Liver (tissue), 9 donors: Measurements from ENCODE around the gene FAM234B. TPM values are rescaled to one million over a fixed set of nuclear protein-coding genes. Genes with fewer than 3 reads are reported as not detected.
A peak's percentile ranks its signal among the peaks of the same experiment; 100 is the strongest.

Experiments
- DNase-seq: peaks from one replicate; pipeline ENCODE4 v3.0.0-alpha.2; 2017; ENCODE audit warnings: low spot score
- H3K27ac ChIP-seq, 2 donors: one replicate each; pipeline ENCODE4 v1.7.0; 2013; ENCODE audit warnings: inconsistent platforms in 2 of 2, low read length in 2 of 2, control low read depth in 1 of 2, low read depth in 1 of 2, mild to moderate bottlenecking in 1 of 2
- H3K27me3 ChIP-seq, 4 donors: one replicate each; pipeline versions ENCODE4 v1.6.1 to v1.7.0; 2013; ENCODE audit warnings: low read length in 3 of 4, inconsistent platforms in 1 of 4, mild to moderate bottlenecking in 1 of 4, moderate library complexity in 1 of 4; ENCODE audit not compliant: control insufficient read depth in 4 of 4, insufficient read depth in 4 of 4
- H3K36me3 ChIP-seq, 4 donors: one replicate each; pipeline versions ENCODE4 v1.6.1 to v1.7.0; 2013; ENCODE audit warnings: low read length in 3 of 4, mild to moderate bottlenecking in 3 of 4, low read depth in 1 of 4, moderate library complexity in 1 of 4; ENCODE audit not compliant: control insufficient read depth in 4 of 4, insufficient read depth in 3 of 4
- H3K4me1 ChIP-seq, 4 donors: one replicate each; pipeline versions ENCODE4 v1.6.1 to v1.7.0; 2013; ENCODE audit warnings: low read length in 3 of 4, mild to moderate bottlenecking in 3 of 4, moderate library complexity in 1 of 4; ENCODE audit not compliant: control insufficient read depth in 4 of 4, insufficient read depth in 4 of 4
- H3K4me3 ChIP-seq, 3 donors: one replicate each; pipeline versions ENCODE4 v1.6.1 to v1.7.0; 2013; ENCODE audit warnings: low read length in 3 of 3, control low read depth in 1 of 3, low read depth in 1 of 3, mild to moderate bottlenecking in 1 of 3
- H3K9ac ChIP-seq, 2 donors: one replicate each; pipeline ENCODE4 v1.7.0; 2013; ENCODE audit warnings: low read length in 2 of 2, mild to moderate bottlenecking in 2 of 2, moderate library complexity in 2 of 2, control low read depth in 1 of 2, low read depth in 1 of 2
- H3K9me3 ChIP-seq, 4 donors: one replicate each; pipeline versions ENCODE4 v1.6.1 to v1.7.0; 2013; ENCODE audit warnings: low read length in 3 of 4; ENCODE audit not compliant: control insufficient read depth in 4 of 4
- ATF3 ChIP-seq: IDR thresholded peaks from 2 replicates; pipeline ENCODE4 v1.6.1; 2016; ENCODE audit warnings: antibody characterized with exemption
- CTCF ChIP-seq: fragments of 150-350 bp; IDR thresholded peaks from 2 replicates; pipeline ENCODE4 v1.5.1; 2017; ENCODE audit warnings: improper control_type of control experiment, low read depth, low read length; ENCODE audit not compliant: missing input control
- EGR1 ChIP-seq, 2 donors: IDR thresholded peaks; 2 replicates each; pipeline ENCODE4 v1.6.1; 2016 to 2018; ENCODE audit warnings: antibody characterized with exemption in 2 of 2, low read depth in 2 of 2
- FOXA1 ChIP-seq: IDR thresholded peaks from 2 replicates; pipeline ENCODE4 v1.6.1; 2016; ENCODE audit warnings: antibody characterized with exemption
- FOXA2 ChIP-seq: IDR thresholded peaks from 2 replicates; pipeline ENCODE4 v1.6.1; 2016; ENCODE audit warnings: antibody characterized with exemption
- GABPA ChIP-seq, 2 donors: IDR thresholded peaks in 1 of 2; conservative IDR thresholded peaks in 1 of 2; 2 replicates each; pipeline ENCODE4 v1.6.1; 2016; ENCODE audit warnings: antibody characterized with exemption in 2 of 2, mild to moderate bottlenecking in 1 of 2, moderate library complexity in 1 of 2
- HNF4A ChIP-seq, 2 donors: conservative IDR thresholded peaks; 2 replicates each; pipeline ENCODE4 v1.6.1; 2016; ENCODE audit warnings: antibody characterized with exemption in 2 of 2, mild to moderate bottlenecking in 2 of 2
- HNF4G ChIP-seq: IDR thresholded peaks from 2 replicates; pipeline ENCODE4 v1.6.1; 2016; ENCODE audit warnings: antibody characterized with exemption
- JUND ChIP-seq, 2 donors: IDR thresholded peaks; 2 replicates each; pipeline ENCODE4 v1.6.1; 2016; ENCODE audit warnings: antibody characterized with exemption in 2 of 2
- MAX ChIP-seq: IDR thresholded peaks from 2 replicates; pipeline ENCODE4 v1.6.1; 2016; ENCODE audit warnings: antibody characterized with exemption
- NR2F2 ChIP-seq: IDR thresholded peaks from 2 replicates; pipeline ENCODE4 v1.6.1; 2016; ENCODE audit warnings: antibody characterized with exemption
- RAD21 ChIP-seq, 2 donors: IDR thresholded peaks; 2 replicates each; pipeline ENCODE4 v1.6.1; 2016; ENCODE audit warnings: antibody characterized with exemption in 2 of 2, mild to moderate bottlenecking in 2 of 2
- REST ChIP-seq: IDR thresholded peaks from 2 replicates; pipeline ENCODE4 v1.6.1; 2016; ENCODE audit warnings: antibody characterized with exemption, mild to moderate bottlenecking
- RXRA ChIP-seq, 2 donors: IDR thresholded peaks; 2 replicates each; pipeline ENCODE4 v1.6.1; 2017 to 2018; ENCODE audit warnings: antibody characterized with exemption in 2 of 2, mild to moderate bottlenecking in 1 of 2
- SP1 ChIP-seq: IDR thresholded peaks from 2 replicates; pipeline ENCODE4 v1.6.1; 2018; ENCODE audit warnings: antibody characterized with exemption, mild to moderate bottlenecking
- TAF1 ChIP-seq: conservative IDR thresholded peaks from 2 replicates; pipeline ENCODE4 v1.6.1; 2016; ENCODE audit warnings: antibody characterized with exemption, mild to moderate bottlenecking
- YY1 ChIP-seq: IDR thresholded peaks from 2 replicates; pipeline ENCODE4 v1.6.1; 2016; ENCODE audit warnings: antibody characterized with exemption, mild to moderate bottlenecking
- ZBTB33 ChIP-seq: IDR thresholded peaks from 2 replicates; pipeline ENCODE4 v1.6.1; 2016; ENCODE audit warnings: antibody characterized with exemption
- WGBS: extraction: QIAGEN DNeasy Blood & Tissue Kit; methylation state at CpG from one replicate; pipeline ENCODE4 v1.1.7; 2013; 5-methylcytosine and 5-hydroxymethylcytosine counted together
- polyA plus RNA-seq, 2 donors: library from polyadenylated mRNA; stranded (reverse) in 1 of 2; unstranded in 1 of 2; fragments of 200-250 nt in 1 of 2; fragments of >200 nt in 1 of 2; fragmentation: Nextera tagmentation in 1 of 2; extraction: Ambion mirVana in 1 of 2; gene quantifications; one replicate each; pipeline versions ENCODE4 v1.2.1 to v1.2.3, GENCODE V29; 2013 to 2015
- total RNA-seq, 2 donors: library from RNA; depleted of rRNA; stranded (reverse); fragments of >200 nt; gene quantifications; one replicate each; pipeline ENCODE4 v1.2.3, GENCODE V29; 2014
- donor health status: healthy.
- donor health status: healthy.
- donor health status: healthy.
- donor health status: healthy.
- donor health status: healthy.

Gene FAM234B
- total and polyA plus RNA-seq, 4 donors, result 1.7 to 8.0 (median 3.2) TPM

- TF ChIP-seq GABPA (IDR thresholded peaks at IDR 0.05 in 1 of 2, conservative IDR thresholded peaks at IDR 0.05 in 1 of 2) (no peak), FOXA1 (no peak), REST (no peak)
- peak; percentile 59 for DNase-seq
- no peaks in the 10 kb centered on the region for H3K27me3 ChIP-seq
- H3K4me1 ChIP-seq, result peaks cover 10 to 45% (median 28%) of the 10 kb centered on the region in 4 donors
- no peaks in the 10 kb centered on the region for H3K36me3 ChIP-seq
- 34% methylated on average over 3 of the region's 3 CpGs for WGBS
- H3K9ac ChIP-seq, result no peak overlapping the region
- H3K27ac ChIP-seq, result no peak overlapping the region
- no peaks in the 10 kb centered on the region for H3K9me3 ChIP-seq
- H3K4me3 ChIP-seq, result no peak overlapping the region
Observed at GRCh38 chr12:12996209-12996608, 48.0 kb upstream of the FAM234B start.

- DNase-seq, result peak; percentile 49
- no peaks in the 10 kb centered on the region for H3K27me3 ChIP-seq
- no peak for TF ChIP-seq ATF3
- TF ChIP-seq TAF1, result no peak
- no peak for TF ChIP-seq FOXA1
- TF ChIP-seq CTCF, result no peak
- TF ChIP-seq JUND (IDR thresholded peaks at IDR 0.05), result no peak
- no peak for TF ChIP-seq NR2F2
- TF ChIP-seq FOXA2, result no peak
- no peak for TF ChIP-seq HNF4G
- TF ChIP-seq ZBTB33, result no peak
- no peak for TF ChIP-seq MAX
- TF ChIP-seq HNF4A (conservative IDR thresholded peaks at IDR 0.05), result no peak
- no peak for TF ChIP-seq EGR1 (IDR thresholded peaks at IDR 0.05; ENCODE audit: low read depth in 2 of 2)
- TF ChIP-seq RAD21 (IDR thresholded peaks at IDR 0.05), result no peak
- no peak for TF ChIP-seq RXRA (IDR thresholded peaks at IDR 0.05)
- TF ChIP-seq SP1, result no peak
- TF ChIP-seq GABPA (IDR thresholded peaks at IDR 0.05 in 1 of 2, conservative IDR thresholded peaks at IDR 0.05 in 1 of 2), result no peak
- no peak for TF ChIP-seq REST
- TF ChIP-seq YY1, result no peak
- no peak overlapping the region for H3K9ac ChIP-seq
- H3K4me3 ChIP-seq, result no peak overlapping the region
- H3K4me1 ChIP-seq, result peaks cover 10 to 53% (median 30%) of the 10 kb centered on the region in 4 donors
- H3K9me3 ChIP-seq, result no peaks in the 10 kb centered on the region
- 45% methylated on average over 3 of the region's 3 CpGs for WGBS
- H3K27ac ChIP-seq, result peak overlapping the region in 1 of 2 donors; percentile 36
- no peaks in the 10 kb centered on the region for H3K36me3 ChIP-seq
Observed at GRCh38 chr12:12997156-12997555, 47.0 kb upstream of the FAM234B start.
